PC-3 (cell line): Measurements from ENCODE around the gene STXBP5. TPM values are rescaled to one million over a fixed set of nuclear protein-coding genes. Genes with fewer than 3 reads are reported as not detected.

Experiments
- ATAC-seq: fragments of 200-7000 bp; cut with Tn5 transposase; 2 replicates; pipeline ENCODE4 v1.9.1; 2020; ENCODE audit warnings: mild to moderate bottlenecking, moderate library complexity
- BruUV-seq: library from RNA; stranded (reverse); fragments of 400-500 nt; replicated peaks from 2 replicates; lab custom pipeline; 2021; lab: Mats Ljungman, UMichigan
- CTCF ChIA-PET: fragments of 300-600 bp; sonication (Branson Sonifier 250); formaldehyde crosslinking; loops from one replicate; lab custom pipeline; 2022; ENCODE audit warnings: antibody characterized with exemption; lab: Charles Lee
- POLR2A ChIA-PET: fragments of 300-600 bp; sonication (Branson Sonifier 250); formaldehyde crosslinking; loops from one replicate; lab custom pipeline; 2022; ENCODE audit warnings: antibody characterized with exemption; ENCODE audit not compliant: unreplicated experiment; lab: Charles Lee
- DNase-seq: peaks from one replicate; pipeline ENCODE4 v3.0.0-alpha.2; 2015
- H2AFZ ChIP-seq: fragments of 300-600 bp; sonication (generic); 2 replicates; pipeline ENCODE4 v1.6.0; 2016; ENCODE audit warnings: antibody characterized with exemption, low read length
- H3F3A ChIP-seq: fragments of 300-600 bp; sonication (generic); one replicate; pipeline ENCODE4 v1.6.0; 2017; ENCODE audit warnings: antibody characterized with exemption, low read length, control low read depth, mild to moderate bottlenecking; ENCODE audit not compliant: unreplicated experiment
- H3K27ac ChIP-seq: fragments of 300-600 bp; sonication (generic); 2 replicates; pipeline ENCODE4 v1.5.1; 2016; ENCODE audit warnings: mild to moderate bottlenecking, low read length
- H3K27me3 ChIP-seq: fragments of 300-600 bp; sonication (generic); 2 replicates; pipeline ENCODE4 v1.6.1; 2016; ENCODE audit warnings: low read length, mixed read lengths
- H3K36me3 ChIP-seq: fragments of 300-600 bp; sonication (generic); 2 replicates; pipeline ENCODE4 v1.6.1; 2016; ENCODE audit warnings: low read depth, mixed run types, low read length, mixed read lengths
- H3K4me1 ChIP-seq: fragments of 300-600 bp; sonication (generic); 2 replicates; pipeline ENCODE4 v1.5.1; 2016; ENCODE audit warnings: low read length; ENCODE audit not compliant: insufficient read depth
- H3K4me2 ChIP-seq: fragments of 300-600 bp; sonication (generic); 2 replicates; pipeline ENCODE4 v1.6.0; 2016; ENCODE audit warnings: low read length
- H3K4me3 ChIP-seq: fragments of 300-600 bp; sonication (generic); 2 replicates; pipeline ENCODE4 v1.5.1; 2016; ENCODE audit warnings: mild to moderate bottlenecking, low read length, mixed read lengths
- H3K79me2 ChIP-seq: fragments of 300-600 bp; sonication (generic); 2 replicates; pipeline ENCODE4 v1.6.1; 2017; ENCODE audit warnings: low read length, mixed read lengths
- H3K9ac ChIP-seq: fragments of 300-600 bp; sonication (generic); 2 replicates; pipeline ENCODE4 v1.6.0; 2016; ENCODE audit warnings: mild to moderate bottlenecking, low read length
- H3K9me2 ChIP-seq: fragments of 300-600 bp; sonication (generic); replicated peaks from 2 replicates; pipeline ENCODE4 v1.6.1; 2016; ENCODE audit warnings: mixed run types, low read length, mixed read lengths
- H3K9me3 ChIP-seq: fragments of 300-600 bp; sonication (generic); 2 replicates; pipeline ENCODE4 v1.6.1; 2016; ENCODE audit warnings: low read length, mixed read lengths
- H4K20me1 ChIP-seq: fragments of 300-600 bp; sonication (generic); 2 replicates; pipeline ENCODE4 v1.6.1; 2016; ENCODE audit warnings: low read length, mixed read lengths
- CTCF ChIP-seq: fragments of 300-600 bp; sonication (generic); conservative IDR thresholded peaks from 2 replicates; pipeline ENCODE4 v1.5.1; 2017; ENCODE audit warnings: antibody characterized with exemption, low read depth, mild to moderate bottlenecking, low read length
- EZH2 ChIP-seq: fragments of 300-600 bp; sonication (generic); IDR thresholded peaks from one replicate; pipeline ENCODE4 v1.6.1; 2017; ENCODE audit warnings: antibody characterized with exemption, mild to moderate bottlenecking, low read length; ENCODE audit not compliant: unreplicated experiment
- EZH2phosphoT487 ChIP-seq: fragments of 300-600 bp; sonication (generic); IDR thresholded peaks from 2 replicates; pipeline ENCODE4 v1.6.1; 2018; ENCODE audit warnings: mild to moderate bottlenecking, antibody characterized with exemption, low read length, borderline replicate concordance
- intact Hi-C: fragments of 100-400 bp; cut with micrococcal nuclease; formaldehyde crosslinking; loops from 2 replicates; pipeline ENCODE4 v1.9.0; 2023
- total RNA-seq: library from RNA; depleted of rRNA; stranded (reverse); fragments of >200 nt; gene quantifications from 2 replicates; pipeline ENCODE4 v1.2.3, GENCODE V29; 2014

STXBP5 gene
- total RNA-seq, 1 experiment from 2014 or later, result 12.9 TPM

GRCh38 chr6:147164761-147165160 lies 39.5 kb upstream of the STXBP5 start:
- Histone ChIP-seq H3F3A (no peaks in the 10 kb centered on the region), H3K4me1 (peaks cover 32% of the 10 kb centered on the region), H3K27ac (no peak overlapping the region), H3K4me3 (no peak overlapping the region), H4K20me1 (no peaks in the 10 kb centered on the region), H3K9me3 (no peaks in the 10 kb centered on the region), H3K9ac (no peak overlapping the region), H3K9me2 (no peaks in the 10 kb centered on the region), H3K36me3 (no peaks in the 10 kb centered on the region), H3K27me3 (no peaks in the 10 kb centered on the region), H3K4me2 (no peak overlapping the region), H2AFZ (no peak overlapping the region), H3K79me2 (no peaks in the 10 kb centered on the region)
- no peak for TF ChIP-seq EZH2
- TF ChIP-seq EZH2phosphoT487, result no peak
- TF ChIP-seq CTCF, result no peak
- BruUV-seq, result no TSS peak
- ATAC-seq (no peak), DNase-seq (no peak)
- ChIA-PET POLR2A (interaction anchor here (0.9 kb wide), 1 partner anchor 25 kb away, joined by 3 read pairs; no protein-coding TSS in a partner anchor), CTCF (no interaction called here)
- intact Hi-C loops, result no loop called here

- Histone ChIP-seq H3F3A (no peaks in the 10 kb centered on the region), H3K4me1 (peaks cover 36% of the 10 kb centered on the region), H3K27me3 (no peaks in the 10 kb centered on the region), H3K9ac (no peak overlapping the region), H3K9me2 (no peaks in the 10 kb centered on the region), H3K79me2 (no peaks in the 10 kb centered on the region), H3K36me3 (no peaks in the 10 kb centered on the region), H3K4me3 (no peak overlapping the region), H3K4me2 (no peak overlapping the region), H2AFZ (no peak overlapping the region), H3K9me3 (no peaks in the 10 kb centered on the region), H4K20me1 (no peaks in the 10 kb centered on the region), H3K27ac (peak overlapping the region; percentile 42)
- TF ChIP-seq CTCF, result no peak
- TF ChIP-seq EZH2, result no peak
- no peak for TF ChIP-seq EZH2phosphoT487
- DNase-seq (no peak), ATAC-seq (no peak; the same call in 1 of the 2 replicates)
- POLR2A ChIA-PET, result no interaction called here
- intact Hi-C loops, result no loop called here
- CTCF ChIA-PET, result no interaction called here
- no TSS peak for BruUV-seq
These were observed 37.8 kb upstream of the STXBP5 start for GRCh38 chr6:147166360-147166944.

GRCh38 chr6:147166992-147167391 lies 37.2 kb upstream of the STXBP5 start:
- H2AFZ ChIP-seq, result no peak overlapping the region
- no peaks in the 10 kb centered on the region for H3K36me3 ChIP-seq
- H3K27ac ChIP-seq, result peak overlapping the region; percentile 42
- intact Hi-C loops, result no loop called here
- CTCF ChIA-PET, result no interaction called here
- H3K4me2 ChIP-seq, result no peak overlapping the region
- ATAC-seq, result peak; percentile 39
- no peaks in the 10 kb centered on the region for H3F3A ChIP-seq
- H3K9me3 ChIP-seq, result no peaks in the 10 kb centered on the region
- peaks cover 32% of the 10 kb centered on the region for H3K4me1 ChIP-seq
- no peaks in the 10 kb centered on the region for H3K79me2 ChIP-seq
- H4K20me1 ChIP-seq, result no peaks in the 10 kb centered on the region
- BruUV-seq, result no TSS peak
- peak; percentile 10 for DNase-seq
- no peaks in the 10 kb centered on the region for H3K9me2 ChIP-seq
- no peak overlapping the region for H3K4me3 ChIP-seq
- POLR2A ChIA-PET, result no interaction called here
- peak overlapping the region; percentile 7; the same call in 1 of the 2 replicates for H3K9ac ChIP-seq
- TF ChIP-seq EZH2 (no peak), CTCF (no peak), EZH2phosphoT487 (no peak)
- no peaks in the 10 kb centered on the region for H3K27me3 ChIP-seq
